Measurements from ENCODE around the gene CALHM5.

The CALHM5 gene

GRCh38 chr6:116557893-116558292 lies 46.5 kb downstream of the CALHM5 start:
- TF ChIP-seq, protein P1, sequence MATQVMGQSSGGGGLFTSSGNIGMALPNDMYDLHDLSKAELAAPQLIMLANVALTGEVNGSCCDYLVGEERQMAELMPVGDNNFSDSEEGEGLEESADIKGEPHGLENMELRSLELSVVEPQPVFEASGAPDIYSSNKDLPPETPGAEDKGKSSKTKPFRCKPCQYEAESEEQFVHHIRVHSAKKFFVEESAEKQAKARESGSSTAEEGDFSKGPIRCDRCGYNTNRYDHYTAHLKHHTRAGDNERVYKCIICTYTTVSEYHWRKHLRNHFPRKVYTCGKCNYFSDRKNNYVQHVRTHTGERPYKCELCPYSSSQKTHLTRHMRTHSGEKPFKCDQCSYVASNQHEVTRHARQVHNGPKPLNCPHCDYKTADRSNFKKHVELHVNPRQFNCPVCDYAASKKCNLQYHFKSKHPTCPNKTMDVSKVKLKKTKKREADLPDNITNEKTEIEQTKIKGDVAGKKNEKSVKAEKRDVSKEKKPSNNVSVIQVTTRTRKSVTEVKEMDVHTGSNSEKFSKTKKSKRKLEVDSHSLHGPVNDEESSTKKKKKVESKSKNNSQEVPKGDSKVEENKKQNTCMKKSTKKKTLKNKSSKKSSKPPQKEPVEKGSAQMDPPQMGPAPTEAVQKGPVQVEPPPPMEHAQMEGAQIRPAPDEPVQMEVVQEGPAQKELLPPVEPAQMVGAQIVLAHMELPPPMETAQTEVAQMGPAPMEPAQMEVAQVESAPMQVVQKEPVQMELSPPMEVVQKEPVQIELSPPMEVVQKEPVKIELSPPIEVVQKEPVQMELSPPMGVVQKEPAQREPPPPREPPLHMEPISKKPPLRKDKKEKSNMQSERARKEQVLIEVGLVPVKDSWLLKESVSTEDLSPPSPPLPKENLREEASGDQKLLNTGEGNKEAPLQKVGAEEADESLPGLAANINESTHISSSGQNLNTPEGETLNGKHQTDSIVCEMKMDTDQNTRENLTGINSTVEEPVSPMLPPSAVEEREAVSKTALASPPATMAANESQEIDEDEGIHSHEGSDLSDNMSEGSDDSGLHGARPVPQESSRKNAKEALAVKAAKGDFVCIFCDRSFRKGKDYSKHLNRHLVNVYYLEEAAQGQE (IDR thresholded peaks at IDR 0.05; ENCODE audit: insufficient read depth in 1 of 2, low read depth in 2 of 2, low read length in 2 of 2) = no peak
- TF ChIP-seq POLR2AphosphoS5 (IDR thresholded peaks at IDR 0.05; ENCODE audit: low read depth, low read length) (no peak), FOXP2 (optimal IDR thresholded peaks at IDR 0.05; ENCODE audit: borderline replicate concordance, extremely low read depth, extremely low read length, insufficient read depth) (no peak), SIN3A (IDR thresholded peaks at IDR 0.05; ENCODE audit: borderline replicate concordance, insufficient read depth, low read length) (no peak), TAF1 (IDR thresholded peaks at IDR 0.05; ENCODE audit: borderline replicate concordance, insufficient read depth, low read length) (no peak)

DNA sequence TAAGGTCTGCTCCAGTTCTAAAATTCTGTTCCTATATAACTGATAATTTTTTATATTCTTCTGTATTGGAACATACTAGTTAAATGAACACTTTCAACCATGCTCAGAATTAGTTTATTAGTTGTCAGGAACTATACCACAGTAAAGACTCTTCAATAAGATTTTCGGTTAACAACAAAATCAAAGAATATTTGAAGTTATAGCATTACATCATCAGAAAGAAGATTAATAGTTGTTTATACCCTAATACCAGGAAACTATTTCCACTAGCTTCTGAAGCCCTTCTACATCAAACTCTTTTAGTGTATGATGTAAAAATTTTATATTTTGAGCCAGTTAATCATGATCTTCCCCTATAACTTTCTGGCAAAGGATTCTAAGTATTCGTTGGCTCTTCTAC lies 48.7 kb downstream of the CALHM5 start:
- TF ChIP-seq, protein P1 (IDR thresholded peaks at IDR 0.05; ENCODE audit: insufficient read depth in 1 of 2, low read depth in 2 of 2, low read length in 2 of 2) = no peak
- TF ChIP-seq FOXP2 (optimal IDR thresholded peaks at IDR 0.05; ENCODE audit: borderline replicate concordance, extremely low read depth, extremely low read length, insufficient read depth) (no peak), TAF1 (IDR thresholded peaks at IDR 0.05; ENCODE audit: borderline replicate concordance, insufficient read depth, low read length) (no peak), POLR2AphosphoS5 (IDR thresholded peaks at IDR 0.05; ENCODE audit: low read depth, low read length) (no peak), SIN3A (IDR thresholded peaks at IDR 0.05; ENCODE audit: borderline replicate concordance, insufficient read depth, low read length) (no peak)

DNA sequence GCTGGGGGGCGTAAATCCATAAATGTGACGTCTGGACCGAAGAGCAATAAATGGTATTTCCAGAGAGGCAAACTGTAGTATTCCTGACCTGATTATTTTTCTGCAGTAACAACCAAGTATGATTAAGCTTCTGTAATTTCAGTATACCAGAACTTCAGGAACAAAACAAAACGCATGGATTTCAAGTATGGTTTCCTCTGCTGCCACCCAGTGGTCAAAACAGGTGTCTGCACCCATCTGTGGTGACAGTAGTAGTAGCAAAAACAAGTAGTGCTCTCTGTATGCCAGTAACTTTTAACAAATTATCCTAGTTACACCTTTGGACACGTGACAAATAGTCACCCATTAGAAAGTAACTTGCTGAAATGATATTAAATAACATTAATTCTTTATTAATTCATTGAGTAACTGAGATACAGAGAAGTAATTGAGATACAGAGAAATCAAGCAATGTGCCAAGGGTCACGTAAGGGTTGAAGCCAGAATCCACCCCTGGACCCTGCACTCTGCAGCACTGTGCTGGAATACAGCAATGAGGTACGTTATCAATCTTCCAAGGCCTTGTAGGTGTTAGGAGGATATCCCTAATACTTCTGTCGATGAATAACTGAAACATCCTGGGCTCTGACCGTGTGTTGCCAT lies 50.1 kb downstream of the CALHM5 start:
- no peak for TF ChIP-seq POLR2AphosphoS5 (IDR thresholded peaks at IDR 0.05; ENCODE audit: low read depth, low read length)
- no peak for TF ChIP-seq FOXP2 (optimal IDR thresholded peaks at IDR 0.05; ENCODE audit: borderline replicate concordance, extremely low read depth, extremely low read length, insufficient read depth)
- TF ChIP-seq SIN3A (IDR thresholded peaks at IDR 0.05; ENCODE audit: borderline replicate concordance, insufficient read depth, low read length) = no peak
- TF ChIP-seq, protein P1 (IDR thresholded peaks at IDR 0.05; ENCODE audit: insufficient read depth in 1 of 2, low read depth in 2 of 2, low read length in 2 of 2) = no peak
- TF ChIP-seq TAF1 (IDR thresholded peaks at IDR 0.05; ENCODE audit: borderline replicate concordance, insufficient read depth, low read length) = no peak

DNA sequence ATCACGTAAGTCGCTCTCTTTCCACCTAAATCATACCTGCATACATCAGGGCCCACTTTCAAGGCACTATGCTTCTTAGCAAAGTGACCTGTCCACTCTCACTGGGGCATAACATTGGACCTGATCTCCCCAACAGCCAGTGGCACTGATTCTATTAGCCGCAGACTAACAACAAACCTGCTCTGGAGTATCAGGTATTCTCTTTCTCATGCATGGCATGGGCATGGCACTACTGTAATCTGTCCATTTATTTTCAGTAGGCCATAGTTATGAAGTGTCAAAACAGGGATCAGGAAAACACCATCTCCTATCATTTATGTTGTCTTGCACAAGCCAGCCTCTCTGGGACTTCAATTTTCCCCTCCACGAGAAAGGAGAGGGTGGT lies 50.6 kb downstream of the CALHM5 start:
- TF ChIP-seq SIN3A (IDR thresholded peaks at IDR 0.05; ENCODE audit: borderline replicate concordance, insufficient read depth, low read length) (no peak), POLR2AphosphoS5 (IDR thresholded peaks at IDR 0.05; ENCODE audit: low read depth, low read length) (no peak), FOXP2 (optimal IDR thresholded peaks at IDR 0.05; ENCODE audit: borderline replicate concordance, extremely low read depth, extremely low read length, insufficient read depth) (no peak), TAF1 (IDR thresholded peaks at IDR 0.05; ENCODE audit: borderline replicate concordance, insufficient read depth, low read length) (no peak)

DNA sequence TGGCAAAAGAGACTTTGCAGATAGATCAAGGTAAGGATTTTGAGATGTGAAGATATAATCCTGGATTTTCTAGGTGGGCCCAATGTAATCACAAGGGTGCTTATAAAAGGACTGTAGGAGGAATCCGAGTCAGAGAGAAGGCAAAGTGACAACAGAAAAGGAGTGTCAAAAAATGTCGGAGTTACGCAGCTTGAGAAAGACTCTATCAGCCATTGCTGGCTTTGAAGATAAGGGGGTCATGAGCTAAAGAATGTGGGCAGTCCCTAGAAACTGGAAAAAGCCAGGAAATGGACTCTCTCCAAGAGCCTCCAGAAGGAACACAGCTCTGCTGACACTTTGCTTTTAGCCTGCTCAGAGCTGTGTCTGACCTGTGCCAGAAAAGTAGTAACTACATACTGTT lies 51.2 kb downstream of the CALHM5 start:
- TF ChIP-seq SIN3A (IDR thresholded peaks at IDR 0.05; ENCODE audit: borderline replicate concordance, insufficient read depth, low read length) (no peak), POLR2AphosphoS5 (IDR thresholded peaks at IDR 0.05; ENCODE audit: low read depth, low read length) (no peak)
- TF ChIP-seq, protein P1 (IDR thresholded peaks at IDR 0.05; ENCODE audit: insufficient read depth in 1 of 2, low read depth in 2 of 2, low read length in 2 of 2) = no peak

Data from PFSK-1 (cell line).